ENCODE measurements around the gene CLEC16A.

GRCh38 chr16:11160676-11161115, 216.3 kb downstream of the CLEC16A start:
- TF ChIP-seq CTCF (IDR thresholded peaks at IDR 0.05) = no peak
- no peak for TF ChIP-seq EZH2 (IDR thresholded peaks at IDR 0.05)
